GM21717 (cell line): ENCODE measurements around the gene SSR2.
A peak's percentile ranks its signal among the peaks of the same experiment; 100 is the strongest.

Source experiments
- ATAC-seq: cut with Tn5 transposase; IDR thresholded peaks from one replicate; pipeline ENCODE4 v1.9.1; 2021; ENCODE audit warnings: mild to moderate bottlenecking, moderate library complexity; ENCODE audit not compliant: unreplicated experiment

The SSR2 gene

DNA sequence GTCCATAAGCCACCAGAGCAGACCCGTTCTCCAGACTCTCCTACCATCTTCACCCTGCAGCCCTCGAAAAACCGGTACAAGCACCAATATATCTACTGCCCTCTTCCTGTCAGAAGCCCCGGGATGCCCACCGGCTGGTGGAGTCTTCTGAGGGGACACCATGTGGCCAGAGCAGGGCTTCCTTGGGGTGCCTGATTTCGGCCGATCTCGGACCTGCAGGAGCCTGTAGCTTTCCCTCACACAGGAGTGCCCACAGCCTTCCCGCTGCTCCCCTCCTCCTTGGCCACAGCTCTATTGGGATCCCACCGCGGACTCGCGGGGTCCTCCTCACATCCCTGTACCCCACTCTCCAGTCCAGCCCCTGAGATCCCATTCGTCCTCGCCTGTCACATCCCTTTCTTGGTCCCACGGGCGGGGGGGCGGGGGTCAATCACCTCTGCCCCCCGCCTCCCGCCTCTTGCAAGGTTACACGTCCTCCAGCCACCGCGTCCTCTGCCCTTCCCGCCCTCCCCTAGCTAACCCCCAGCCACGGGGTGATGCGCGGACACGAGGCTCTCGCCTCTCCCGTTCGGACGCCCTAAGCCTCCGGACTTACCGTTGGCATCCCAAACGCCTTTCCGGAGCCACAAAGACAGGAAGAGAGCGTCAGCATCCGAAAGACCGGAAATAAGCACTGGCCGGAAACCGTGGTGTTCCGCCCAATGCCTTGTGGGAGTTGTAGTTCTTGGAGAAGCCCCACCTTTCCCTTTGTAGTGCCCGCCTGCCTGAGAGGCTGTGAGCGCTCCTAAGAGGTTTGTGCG, at the start of gene SSR2:
Gene SSR2, minus strand, starts transcription at position 659 of the 800 bp plus-strand sequence. CDS start 784 bp downstream, outside the sequence.
- ATAC-seq = peak; percentile 95

DNA sequence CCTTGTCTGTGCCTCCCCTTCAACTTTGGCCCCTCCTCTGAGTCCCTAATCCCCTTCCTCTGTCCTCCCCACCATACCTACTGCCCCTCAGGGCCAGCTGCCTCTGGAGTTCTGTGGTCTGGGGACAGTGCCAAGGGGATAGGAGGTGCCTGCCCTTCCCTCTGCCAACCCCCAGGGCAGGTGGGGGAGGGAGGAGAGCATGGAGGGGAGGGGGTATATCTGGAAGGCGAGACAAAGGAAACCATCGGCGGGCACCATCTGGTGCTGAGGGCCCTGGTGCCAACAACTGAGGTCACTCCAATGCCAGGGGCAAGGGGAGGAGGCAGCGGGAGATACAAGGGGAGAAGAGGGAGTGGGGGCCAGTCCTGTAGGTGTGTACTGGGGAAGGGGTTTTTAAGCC, 49.8 kb upstream of the SSR2 start:
- ATAC-seq = no peak

DNA sequence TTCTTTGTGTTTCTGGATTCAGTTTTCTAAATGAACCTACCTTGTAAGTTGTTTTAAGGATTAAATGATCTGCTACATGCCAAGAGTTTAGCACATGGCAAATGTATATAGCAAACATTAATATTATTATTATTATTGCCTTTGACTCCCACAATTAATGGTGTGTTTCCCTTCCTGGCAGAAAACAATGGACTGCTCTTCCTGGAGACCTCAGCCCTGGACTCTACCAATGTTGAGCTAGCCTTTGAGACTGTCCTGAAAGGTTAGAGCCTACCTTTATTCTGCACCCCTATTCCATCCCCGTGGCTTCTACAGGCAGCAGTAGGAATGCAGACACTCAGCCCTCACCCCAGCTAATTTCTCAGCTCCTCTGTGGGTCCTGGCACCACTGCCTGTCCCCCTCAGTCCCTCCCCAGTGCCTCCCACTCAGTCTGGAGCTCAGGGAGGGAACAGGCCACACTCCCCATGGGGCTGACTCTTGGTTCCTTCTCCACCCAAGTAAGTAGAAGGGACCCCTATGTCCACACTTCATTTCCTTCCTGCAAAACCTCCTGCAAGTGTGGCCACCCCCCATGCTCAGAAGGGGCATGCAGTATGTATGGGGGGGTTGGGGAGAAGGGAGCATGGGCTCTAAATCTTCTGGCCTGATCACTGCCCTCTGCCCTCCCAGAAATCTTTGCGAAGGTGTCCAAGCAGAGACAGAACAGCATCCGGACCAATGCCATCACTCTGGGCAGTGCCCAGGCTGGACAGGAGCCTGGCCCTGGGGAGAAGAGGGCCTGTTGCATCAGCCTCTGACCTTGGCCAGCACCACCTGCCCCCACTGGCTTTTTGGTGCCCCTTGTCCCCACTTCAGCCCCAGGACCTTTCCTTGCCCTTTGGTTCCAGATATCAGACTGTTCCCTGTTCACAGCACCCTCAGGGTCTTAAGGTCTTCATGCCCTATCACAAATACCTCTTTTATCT, 49.0 kb upstream of the SSR2 start:
- ATAC-seq = no peak

DNA sequence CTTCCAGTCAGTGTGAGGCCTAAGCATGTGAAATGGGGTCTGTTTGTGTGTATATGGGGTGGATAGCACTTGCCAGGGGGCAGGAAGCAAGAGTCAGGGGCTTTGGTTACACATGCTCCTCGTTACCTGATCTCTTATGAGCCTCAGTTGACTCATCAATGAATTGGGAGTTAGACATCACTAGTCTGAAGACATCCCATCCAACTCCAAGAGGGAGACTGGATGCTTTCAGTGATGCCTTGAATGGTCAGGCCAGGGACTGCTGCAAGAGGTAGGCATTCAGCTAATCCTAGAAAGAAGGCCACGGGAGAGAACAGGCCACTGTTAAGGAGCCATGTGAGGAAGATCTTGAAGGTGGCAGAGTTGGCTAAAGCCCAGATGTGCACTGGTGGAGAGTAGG, 46.5 kb upstream of the SSR2 start:
- no peak for ATAC-seq

DNA sequence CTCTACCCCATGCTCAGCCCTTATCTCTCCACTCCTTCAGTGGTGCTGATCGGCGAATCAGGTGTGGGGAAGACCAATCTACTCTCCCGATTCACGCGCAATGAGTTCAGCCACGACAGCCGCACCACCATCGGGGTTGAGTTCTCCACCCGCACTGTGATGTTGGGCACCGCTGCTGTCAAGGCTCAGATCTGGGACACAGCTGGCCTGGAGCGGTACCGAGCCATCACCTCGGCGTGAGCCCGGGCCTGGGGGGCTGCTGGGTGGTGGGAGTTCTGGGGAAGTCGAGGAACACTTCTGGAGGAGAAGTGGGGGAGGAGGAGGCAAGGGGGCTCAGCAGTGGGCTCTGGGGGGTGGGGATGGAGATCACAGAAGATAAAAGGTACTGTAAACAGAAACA, 45.1 kb upstream of the SSR2 start:
- ATAC-seq = no peak

DNA sequence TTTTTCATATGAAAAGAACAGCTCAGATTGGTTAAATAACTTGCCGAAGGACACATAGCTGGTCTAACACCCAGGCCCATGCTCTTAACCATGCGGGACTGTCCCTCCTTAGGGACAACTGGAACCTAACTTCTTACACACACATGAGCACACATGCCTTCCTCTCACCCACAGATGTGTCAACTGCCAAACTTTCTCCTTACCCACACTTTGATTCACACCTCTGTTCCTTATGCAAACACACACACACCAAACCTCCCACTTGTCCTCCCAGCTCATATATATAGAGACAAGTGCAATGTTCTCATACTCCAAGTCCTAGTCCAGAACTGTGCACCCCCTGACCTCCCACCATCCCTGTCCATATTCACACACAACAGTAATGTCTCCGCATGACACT, 44.5 kb upstream of the SSR2 start:
- ATAC-seq = no peak

DNA sequence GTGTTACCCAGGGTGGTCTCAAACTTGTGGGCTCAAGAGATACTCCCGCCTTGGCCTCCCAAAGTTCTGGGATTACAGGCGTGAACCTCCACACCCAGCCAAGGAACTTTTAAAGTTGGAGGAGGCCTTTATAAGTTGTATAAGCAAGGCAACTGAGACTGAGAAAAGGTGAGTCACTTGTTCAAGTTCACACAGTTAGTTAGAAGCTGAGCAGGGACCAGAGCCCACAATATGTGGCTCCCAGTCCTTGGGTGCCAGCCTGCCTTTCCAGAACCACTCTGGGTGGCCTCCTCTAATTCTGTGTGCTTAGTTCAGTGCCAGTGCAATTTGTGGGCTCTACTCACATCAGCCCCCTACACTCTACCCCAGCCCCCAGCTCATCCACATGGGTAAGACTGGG, 43.9 kb upstream of the SSR2 start:
- no peak for ATAC-seq

DNA sequence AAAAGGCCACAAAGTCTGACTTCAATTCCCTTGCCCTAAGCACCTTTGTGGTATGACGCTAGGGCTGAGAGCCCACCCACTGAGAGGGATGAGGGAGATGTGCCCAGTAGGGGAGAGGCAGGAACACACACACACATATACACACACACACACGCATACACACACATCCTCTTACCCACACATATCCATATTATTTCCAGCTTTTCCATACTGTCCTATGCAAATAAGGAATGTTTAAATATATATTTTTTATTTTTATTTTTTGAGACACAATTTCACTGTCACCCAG, 43.2 kb upstream of the SSR2 start:
- no peak for ATAC-seq

DNA sequence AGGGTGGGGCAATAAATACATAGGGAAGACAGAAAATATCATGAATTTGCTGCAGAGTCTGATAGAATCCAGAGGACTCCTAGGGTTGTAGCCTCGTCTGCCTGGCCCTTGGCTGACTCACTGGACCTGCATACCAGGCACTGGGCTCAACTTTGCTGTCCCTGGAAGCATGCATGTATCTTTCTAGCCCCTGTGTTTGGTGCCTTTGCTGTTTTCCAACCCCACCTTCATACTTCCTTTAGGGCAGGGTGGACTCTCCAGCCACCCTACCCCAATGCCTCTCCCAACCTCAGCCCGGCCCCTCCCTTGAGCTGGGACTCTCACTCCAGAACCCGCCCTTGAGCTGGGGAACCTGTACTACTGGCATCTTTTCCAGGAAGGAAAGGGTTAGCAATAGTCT, 41.4 kb upstream of the SSR2 start:
- ATAC-seq = no peak

DNA sequence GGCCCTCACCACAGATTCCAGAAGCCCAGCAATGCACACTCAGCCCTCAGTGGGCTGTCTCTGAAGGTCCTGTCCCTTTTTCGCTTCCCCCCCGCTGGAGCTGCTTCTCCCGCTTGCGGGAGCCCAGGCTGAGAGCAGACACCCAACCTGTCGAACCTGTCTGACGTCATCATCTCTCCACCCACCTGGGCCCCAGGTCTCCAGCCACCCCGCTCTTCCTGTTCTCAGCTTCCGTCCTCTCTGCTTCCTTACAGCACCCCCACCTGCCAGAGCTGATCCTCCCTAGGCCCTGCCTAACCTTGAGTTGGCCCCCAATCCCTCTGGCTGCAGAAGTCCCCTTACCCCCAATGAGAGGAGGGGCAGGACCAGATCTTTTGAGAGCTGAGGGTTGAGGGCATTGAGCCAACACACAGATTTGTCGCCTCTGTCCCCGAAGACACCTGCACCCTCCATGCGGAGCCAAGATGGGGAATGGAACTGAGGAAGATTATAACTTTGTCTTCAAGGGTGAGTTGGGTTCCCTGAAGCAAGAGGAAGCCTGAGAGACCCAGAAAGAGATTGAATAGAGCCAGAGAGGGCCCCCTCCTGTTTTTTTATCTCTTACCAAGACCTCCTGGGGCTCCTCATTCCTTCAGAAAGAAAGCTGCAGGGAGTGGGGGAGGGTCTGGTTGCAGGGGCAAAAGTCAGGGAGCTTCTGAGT, 40.3 kb upstream of the SSR2 start, which contains the start of gene RAB25:
Gene RAB25, plus strand, starts transcription at position 224 of the 700 bp plus-strand sequence. Its CDS starts 241 bp downstream, at position 465.
- ATAC-seq = no peak

DNA sequence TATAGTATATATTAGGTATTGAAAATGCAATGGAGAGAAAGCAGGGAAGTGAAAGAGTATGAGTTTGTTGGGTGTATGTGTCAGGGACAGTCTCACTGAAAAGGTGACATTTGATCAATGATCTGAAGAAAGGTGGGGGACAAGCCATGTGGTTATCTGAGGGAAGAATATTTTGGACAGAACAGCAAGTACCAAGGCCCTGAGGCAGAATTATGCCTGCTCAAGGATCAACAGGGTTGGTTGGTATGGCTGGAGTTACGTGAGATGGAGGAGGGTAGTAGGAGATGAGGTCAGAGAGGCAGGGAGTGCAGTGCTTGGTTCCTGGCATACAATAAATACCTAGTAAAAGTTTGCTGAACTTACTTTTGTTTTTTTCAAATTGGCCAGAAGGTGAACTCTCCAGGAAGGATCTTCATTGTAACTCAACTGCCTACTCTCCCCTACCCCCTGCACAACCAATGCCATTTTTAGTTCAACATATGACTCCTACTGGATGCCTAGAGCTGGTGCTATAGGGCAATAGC, 35.6 kb upstream of the SSR2 start:
- ATAC-seq = no peak

DNA sequence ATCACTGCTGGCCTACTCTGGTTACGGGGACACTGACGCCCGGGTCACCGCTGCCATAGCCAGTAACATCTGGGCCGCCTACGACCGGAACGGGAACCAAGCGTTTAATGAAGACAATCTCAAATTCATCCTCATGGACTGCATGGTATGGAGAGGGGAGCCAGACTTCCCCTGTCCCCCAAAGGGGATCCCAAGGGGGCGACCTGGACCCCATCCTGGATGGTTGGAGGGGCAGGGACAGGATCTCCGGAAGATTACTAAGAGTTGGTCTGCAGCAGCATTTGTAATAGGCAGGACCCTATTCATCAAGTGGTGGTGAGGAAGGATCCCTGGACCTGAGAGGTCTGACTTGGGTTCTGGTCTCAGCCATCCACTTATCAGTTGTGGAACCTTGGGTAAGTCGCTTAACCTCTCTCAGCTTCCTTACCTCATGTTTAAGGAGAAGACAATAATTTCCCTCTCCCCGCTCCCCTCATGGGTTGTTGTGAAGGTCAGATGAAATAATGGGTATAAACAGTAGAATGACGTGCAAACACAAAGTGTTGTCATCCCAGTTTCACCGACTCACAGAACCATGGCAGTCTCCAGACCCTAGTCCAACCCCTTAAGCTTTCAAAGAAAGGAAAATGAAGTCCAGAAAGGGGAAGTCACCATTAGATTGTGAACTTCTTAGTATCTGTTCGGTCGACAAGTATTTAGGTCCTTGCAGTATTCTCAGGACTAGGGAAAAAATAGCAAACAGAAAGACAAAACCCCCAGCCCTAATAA, 34.7 kb upstream of the SSR2 start:
- no peak for ATAC-seq

DNA sequence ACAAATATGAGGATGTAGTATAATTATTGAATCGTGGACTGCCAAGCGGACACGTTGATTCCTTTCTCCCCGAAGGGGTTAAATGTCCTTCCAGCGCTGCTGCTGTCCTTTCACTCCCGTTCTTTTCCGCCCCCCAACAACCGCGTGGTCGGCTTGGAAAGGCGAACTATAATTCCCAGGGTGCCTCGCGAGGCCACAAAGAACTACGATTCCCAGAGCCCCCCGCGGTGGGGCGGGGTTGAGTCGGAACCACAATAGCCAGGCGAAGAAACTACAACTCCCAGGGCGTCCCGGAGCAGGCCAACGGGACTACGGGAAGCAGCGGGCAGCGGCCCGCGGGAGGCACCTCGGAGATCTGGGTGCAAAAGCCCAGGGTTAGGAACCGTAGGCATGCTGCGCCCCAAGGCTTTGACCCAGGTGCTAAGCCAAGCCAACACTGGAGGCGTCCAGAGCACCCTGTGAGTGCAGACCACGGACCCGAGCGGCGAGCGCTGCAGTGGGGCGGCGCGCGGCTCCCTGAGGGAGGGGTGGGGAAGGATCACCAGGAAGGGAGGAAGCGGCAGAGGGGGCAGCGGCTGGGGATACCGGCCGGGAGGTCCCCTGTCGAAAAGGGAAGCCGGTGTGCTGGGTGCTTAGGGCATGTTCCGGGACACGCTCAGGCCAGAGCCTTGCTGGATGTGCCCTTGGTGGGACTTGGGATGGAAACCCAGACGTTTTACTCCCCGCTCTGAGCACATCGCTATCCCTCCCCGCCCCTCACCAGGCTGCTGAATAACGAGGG, 33.9 kb upstream of the SSR2 start, which contains the start of gene LAMTOR2:
Gene LAMTOR2, plus strand, starts transcription at position 283 of the 781 bp plus-strand sequence. Its CDS starts 108 bp downstream, at position 391.
- peak; percentile 56 for ATAC-seq

DNA sequence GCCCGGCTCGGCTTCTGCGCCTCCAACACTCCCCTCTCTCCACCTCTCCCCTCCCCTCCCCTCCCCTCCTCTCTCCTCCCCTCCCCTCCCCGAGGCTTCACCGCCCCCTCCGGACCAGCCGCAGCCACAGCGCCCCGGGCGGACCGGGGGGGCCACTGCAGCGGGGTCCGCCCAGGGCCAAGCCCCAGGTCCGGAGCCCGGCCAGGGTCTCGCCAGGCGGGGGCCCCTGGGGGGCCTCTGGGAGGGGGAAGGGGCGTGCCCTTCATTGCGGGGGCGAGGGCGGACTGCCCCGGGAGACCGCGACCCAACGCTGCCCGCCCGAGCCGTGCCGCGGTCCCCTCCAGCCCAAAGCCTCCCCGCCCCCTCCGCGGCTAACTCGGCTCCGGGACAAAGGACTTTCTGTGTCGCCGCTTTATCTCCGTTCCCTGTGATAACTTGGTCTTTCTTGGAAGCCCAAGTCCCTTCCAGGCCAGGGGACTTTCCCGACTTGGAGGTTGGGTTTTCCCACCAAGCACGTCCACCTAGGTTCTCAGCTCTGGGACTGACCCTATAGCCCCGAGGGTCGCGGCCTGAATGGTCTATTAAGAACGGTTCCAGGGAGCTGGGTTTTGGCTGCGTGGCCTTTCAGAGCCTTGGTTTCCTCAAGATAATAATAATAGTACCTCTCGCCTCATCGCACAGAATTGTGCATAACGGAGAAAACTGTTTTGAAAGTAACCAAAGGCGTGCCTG, 33.2 kb upstream of the SSR2 start, which contains the start of gene UBQLN4:
Gene UBQLN4, minus strand, starts transcription at position 31 of the 732 bp plus-strand sequence. CDS start 97 bp downstream, outside the sequence.
- peak; percentile 44 for ATAC-seq

DNA sequence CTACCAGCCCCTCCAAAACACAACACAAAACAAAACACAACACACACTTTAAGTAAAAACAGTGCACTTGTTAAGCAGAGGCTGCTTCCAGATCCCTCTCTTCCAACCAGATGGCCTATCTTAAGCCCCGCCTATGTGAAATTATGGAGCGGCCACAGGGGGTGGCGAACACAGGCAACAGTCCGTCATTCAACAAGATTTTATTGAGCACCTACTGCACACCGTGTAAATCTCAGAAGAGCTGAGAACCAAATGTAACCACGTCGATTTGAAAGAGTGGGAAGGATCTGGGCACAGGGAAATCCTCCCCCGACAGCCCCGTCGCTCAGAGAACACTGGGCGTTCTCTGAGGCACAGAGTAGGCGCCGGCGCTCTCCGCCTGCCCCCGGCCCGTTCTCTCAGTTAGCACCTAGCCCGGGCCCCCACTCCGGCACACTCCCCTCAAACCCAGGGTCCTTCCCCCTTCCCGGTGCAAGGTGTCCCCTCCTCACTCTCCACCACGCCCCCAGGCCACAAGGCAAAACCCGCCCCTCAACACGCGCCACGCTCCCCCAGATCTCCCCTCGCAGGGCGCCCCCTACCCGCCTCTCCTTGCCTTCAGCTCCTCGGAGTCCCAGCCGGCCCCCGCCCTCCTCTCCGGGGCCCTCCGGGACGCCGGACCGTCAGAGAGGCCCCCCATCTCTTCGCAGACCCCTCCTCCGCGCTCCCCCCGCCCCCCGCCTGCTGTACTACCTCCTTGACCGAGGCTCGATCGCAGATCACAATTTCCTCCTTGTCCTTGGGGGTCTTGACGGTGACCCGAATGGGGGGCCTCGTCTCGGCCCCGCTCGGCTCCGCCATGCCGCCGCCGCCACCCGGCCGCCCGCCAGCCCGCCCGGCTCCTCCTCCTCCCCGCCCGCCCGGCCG, 32.4 kb upstream of the SSR2 start:
- no peak for ATAC-seq

DNA sequence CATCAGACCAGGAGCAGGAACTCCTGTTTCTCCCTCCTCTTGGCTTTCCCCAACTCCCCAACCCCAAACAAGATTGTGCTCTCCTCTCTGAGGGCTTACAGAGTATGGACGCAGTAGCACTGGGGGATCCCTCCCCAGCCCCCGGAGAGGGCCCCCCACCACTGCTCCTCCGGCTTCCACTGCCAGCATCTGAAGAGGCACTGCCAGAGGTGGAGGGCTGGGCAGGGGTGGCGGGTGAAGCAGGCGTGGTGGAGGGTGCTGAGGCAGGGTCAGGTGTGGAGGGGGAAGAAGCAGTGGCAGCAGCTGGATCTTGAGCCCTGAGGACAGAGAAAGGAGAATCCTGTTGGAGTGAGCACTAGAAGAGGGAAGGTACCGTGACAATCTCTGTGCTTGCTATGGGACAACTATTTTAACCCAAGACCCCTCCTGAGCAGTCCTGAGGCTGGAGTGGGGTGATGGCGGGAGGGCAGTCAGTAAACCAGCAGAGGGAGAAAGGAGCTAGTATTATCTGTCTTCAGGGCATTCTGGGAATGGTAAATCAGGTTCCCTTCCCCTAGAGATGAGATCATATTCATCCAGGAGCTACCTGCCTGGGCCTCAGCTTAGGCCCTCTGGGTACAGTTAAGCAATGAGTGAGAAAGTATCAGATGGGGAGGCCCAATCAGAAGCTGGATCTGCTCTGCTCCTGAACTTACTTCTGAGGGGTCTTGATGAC, 30.4 kb upstream of the SSR2 start:
- ATAC-seq = no peak

DNA sequence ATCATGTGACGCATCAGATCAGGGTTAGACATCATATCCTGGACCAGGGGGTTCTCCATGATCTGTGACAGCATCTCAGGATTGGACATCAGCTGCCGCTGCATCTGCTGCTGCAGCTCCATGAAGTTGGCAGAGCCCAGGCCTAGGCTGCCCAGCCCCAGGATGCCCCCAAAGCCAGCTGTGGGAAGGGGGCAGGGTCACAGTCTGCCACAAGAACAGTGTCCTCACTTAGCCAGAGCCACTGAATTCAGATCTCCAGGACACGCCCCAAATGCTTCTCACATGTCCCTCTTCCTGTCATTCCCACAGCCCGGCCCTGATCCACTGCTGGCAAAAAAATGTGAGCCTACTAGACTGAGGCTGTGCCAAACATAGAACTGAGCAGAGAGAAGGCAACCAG, 29.6 kb upstream of the SSR2 start:
- ATAC-seq = no peak
